WTC11 (cell line): ENCODE measurements around the gene XBP1.

Source experiments
- SP1 ChIP-seq: sonication (generic); formaldehyde crosslinking; conservative IDR thresholded peaks from 2 replicates; pipeline ENCODE4 v1.8.1; 2022; ENCODE audit warnings: missing genetic modification reagents
- USF2 ChIP-seq: sonication (generic); formaldehyde crosslinking; IDR thresholded peaks from 2 replicates; pipeline ENCODE4 v1.8.1; 2023; ENCODE audit warnings: mild to moderate bottlenecking, missing genetic modification reagents, moderate library complexity
- TF ChIP-seq, protein P1 (sequence below): fragments of 200-600 bp; IDR thresholded peaks from 2 replicates; pipeline ENCODE4 v1.8.0; 2022; ENCODE audit warnings: antibody characterized with exemption
- TF ChIP-seq, protein P2 (sequence below): sonication (generic); formaldehyde crosslinking; IDR thresholded peaks from 2 replicates; pipeline ENCODE4 v1.8.1; 2023; ENCODE audit warnings: mild to moderate bottlenecking, missing genetic modification reagents, moderate library complexity

- TF ChIP-seq, protein P1, sequence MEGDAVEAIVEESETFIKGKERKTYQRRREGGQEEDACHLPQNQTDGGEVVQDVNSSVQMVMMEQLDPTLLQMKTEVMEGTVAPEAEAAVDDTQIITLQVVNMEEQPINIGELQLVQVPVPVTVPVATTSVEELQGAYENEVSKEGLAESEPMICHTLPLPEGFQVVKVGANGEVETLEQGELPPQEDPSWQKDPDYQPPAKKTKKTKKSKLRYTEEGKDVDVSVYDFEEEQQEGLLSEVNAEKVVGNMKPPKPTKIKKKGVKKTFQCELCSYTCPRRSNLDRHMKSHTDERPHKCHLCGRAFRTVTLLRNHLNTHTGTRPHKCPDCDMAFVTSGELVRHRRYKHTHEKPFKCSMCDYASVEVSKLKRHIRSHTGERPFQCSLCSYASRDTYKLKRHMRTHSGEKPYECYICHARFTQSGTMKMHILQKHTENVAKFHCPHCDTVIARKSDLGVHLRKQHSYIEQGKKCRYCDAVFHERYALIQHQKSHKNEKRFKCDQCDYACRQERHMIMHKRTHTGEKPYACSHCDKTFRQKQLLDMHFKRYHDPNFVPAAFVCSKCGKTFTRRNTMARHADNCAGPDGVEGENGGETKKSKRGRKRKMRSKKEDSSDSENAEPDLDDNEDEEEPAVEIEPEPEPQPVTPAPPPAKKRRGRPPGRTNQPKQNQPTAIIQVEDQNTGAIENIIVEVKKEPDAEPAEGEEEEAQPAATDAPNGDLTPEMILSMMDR, result no peak
- no peak for TF ChIP-seq SP1
- TF ChIP-seq, protein P2, sequence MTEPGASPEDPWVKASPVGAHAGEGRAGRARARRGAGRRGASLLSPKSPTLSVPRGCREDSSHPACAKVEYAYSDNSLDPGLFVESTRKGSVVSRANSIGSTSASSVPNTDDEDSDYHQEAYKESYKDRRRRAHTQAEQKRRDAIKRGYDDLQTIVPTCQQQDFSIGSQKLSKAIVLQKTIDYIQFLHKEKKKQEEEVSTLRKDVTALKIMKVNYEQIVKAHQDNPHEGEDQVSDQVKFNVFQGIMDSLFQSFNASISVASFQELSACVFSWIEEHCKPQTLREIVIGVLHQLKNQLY (CRISPR knock-in tag), result no peak
- TF ChIP-seq USF2 (CRISPR knock-in tag), result no peak
Observed at GRCh38 chr22:28795071-28795693, 5.2 kb downstream of the XBP1 start.
